HG03139 (cell line): Measurements from ENCODE around the gene DCN.
"Not testable (repeated sequence)": the region's sequence is repeated elsewhere in the genome, so short reads cannot be mapped to it uniquely, and the experiment has no call there.

ENCODE experiments used
- ATAC-seq: cut with Tn5 transposase; IDR thresholded peaks from one replicate; pipeline ENCODE4 v1.9.1; 2021; ENCODE audit not compliant: unreplicated experiment

The DCN gene

DNA sequence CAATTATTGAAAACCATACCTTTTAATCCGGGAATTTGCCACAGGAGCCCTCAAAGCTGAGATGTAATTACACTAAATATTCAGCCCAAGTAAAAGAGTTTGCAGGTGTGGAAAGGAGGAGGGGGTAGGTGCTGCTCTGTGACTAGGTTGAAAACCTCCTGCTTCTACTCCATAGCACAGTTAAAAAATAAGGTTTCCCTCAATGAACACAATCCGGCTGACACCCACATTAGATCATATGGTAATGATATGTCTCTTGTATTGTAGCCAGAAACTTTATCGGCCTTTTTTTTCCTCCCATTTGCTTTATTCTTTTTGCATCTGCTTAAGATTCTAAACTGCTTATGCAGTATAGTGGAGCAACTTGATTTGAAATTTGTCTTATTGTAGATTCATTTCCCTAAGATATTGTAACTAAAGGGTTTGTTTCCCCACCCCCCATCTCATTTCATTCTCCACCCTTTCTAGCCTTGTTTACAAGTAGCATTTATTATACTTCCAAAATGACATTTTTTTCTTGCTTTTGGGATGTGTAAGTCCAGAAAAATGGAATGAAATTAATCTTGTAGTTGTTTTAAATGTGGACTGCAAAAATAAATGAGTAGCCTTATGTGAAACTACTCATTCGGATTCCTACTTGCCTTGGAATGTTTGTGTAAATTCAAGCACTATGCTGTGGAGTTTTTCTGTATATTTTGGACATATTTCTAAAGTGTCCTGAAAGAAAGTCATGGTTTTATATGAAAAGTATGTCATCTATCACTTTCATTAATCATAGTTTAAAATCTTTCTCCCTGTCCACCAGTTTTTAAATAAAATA lies at the start of gene DCN:
TSS of gene DCN (minus strand) at position 182 of the 820 bp plus-strand sequence. CDS start 4,265 bp downstream, outside the sequence.
- no peak for ATAC-seq

- ATAC-seq = no peak
Observed at GRCh38 chr12:91230841-91231240, 48.2 kb upstream of the DCN start.

DNA sequence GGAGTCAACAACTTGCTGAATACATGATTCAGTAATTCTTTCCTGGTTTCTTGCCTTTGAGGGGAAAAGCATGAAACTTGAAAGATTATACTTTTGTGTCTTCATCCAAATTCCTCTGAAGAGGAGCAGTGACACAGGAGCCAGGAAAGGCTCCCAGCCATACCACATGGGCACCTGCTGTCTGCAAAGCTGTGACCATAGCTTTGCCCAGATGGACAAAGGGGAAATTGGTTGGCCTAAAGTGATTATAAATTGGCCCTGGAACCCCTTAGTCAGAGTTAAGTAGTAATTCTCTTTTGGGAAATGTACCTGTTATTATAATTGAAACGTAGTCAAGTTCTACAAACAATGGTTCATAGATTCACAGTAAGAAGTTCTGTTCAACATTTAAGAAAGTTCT lies 44.3 kb upstream of the DCN start:
- ATAC-seq = no peak

GRCh38 chr12:91225316-91225715 lies 42.7 kb upstream of the DCN start:
- ATAC-seq = no peak

DNA sequence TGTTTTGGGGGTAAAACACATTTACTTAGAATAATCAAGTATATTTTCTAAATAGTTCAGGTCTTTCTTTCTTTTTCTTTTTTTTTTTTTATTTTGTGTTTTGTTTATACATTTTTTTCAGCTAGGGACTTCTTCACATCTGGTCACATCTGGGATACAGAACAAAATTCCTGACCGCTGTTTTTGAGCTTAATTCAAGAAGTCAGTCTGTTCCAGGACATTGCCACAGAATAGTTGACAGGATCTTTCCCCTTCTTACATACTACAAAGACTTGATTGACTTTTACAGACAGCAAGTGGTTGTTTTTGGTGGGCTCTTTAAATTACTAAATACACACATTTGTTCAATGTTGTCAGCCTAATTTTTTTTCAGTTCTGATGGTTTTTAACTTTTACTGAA lies 41.8 kb upstream of the DCN start:
- ATAC-seq = no peak

- no peak for ATAC-seq
Observed at GRCh38 chr12:91222746-91223145, 40.1 kb upstream of the DCN start.

- no peak for ATAC-seq
Observed at GRCh38 chr12:91219919-91220318, 37.3 kb upstream of the DCN start.

DNA sequence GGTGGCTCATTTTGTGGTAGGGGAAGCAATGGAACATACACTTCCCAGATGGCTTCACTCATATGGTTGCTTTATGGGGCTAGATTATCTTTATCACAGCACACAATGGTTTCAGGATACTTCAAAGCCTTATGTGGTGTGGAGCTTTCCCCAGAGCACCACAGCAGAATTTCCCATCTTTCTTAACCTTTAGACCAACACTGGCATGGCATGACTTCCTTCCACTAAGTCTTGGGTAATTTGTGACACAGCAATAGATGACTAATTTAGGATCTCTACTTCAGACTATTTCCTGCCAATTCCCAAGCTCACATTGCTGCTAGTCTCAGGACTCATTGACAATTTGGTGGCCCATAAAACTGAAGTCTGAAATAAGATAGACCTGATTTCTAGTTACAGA lies 36.9 kb upstream of the DCN start:
- ATAC-seq = no peak

DNA sequence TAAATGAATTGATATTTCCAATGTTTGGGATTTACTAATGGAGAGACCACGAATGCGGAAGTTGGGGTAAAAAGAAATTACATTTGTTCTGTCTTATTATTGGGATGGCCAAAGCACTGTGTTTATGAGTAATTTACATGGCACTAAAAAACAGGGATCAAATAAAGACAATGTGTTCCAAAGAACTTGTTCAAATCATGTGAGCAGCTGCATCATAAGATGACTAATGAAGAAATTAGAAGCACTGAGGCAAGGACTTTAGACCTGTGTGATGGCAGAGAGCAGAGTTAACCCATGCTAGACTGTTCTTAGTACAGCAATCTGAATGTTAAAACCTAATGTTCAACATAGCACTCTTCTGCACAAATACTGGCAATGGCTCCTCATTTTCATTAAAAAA lies 34.3 kb upstream of the DCN start:
- no peak for ATAC-seq

DNA sequence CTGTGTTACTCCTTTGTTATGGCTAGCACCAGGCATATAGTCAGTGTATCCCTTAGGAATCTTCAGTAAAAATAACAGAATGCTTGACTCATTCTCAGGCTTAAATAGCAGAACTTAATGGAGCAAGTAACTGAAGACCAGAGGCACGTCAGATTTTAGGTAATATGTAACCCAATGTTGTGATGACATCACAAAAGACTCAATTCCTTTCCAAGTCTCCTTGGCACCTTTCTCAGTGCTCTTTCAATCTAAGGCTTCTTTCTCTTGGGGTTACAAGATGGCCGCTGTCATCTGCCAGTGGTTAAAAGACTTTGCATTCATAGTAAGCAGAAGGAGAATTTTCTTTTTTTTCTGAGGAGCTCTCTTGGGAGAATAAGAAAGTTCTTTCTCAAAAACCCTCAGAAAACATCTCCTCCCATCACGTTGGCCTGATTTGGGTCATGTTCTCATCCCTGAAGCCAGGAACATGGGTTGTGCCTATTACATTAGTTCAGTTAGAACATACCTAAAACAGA lies 33.4 kb upstream of the DCN start:
- no peak for ATAC-seq

DNA sequence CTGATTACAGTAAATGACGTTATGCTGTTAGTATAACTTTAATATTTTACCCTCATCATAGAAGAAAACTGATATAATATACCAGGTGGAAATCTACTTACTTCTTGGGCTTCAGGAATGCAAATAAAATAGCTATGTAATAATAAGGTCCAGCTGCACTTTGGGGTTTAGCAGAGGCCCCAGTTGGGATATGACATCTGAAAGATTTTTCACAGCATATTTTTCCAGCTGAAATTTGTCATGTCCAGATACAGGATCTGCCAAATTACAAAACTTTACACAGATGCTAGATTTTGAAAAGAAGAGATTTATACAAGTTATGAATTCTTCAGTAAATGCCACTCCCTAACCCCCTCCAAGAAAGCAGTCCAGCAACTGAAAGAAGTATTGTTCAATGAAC lies 29.2 kb upstream of the DCN start:
- ATAC-seq = no peak

- no peak for ATAC-seq
Observed at GRCh38 chr12:91210618-91211017, 28.0 kb upstream of the DCN start.

- no peak for ATAC-seq
Observed at GRCh38 chr12:91210144-91210543, 27.5 kb upstream of the DCN start.

- ATAC-seq = not testable (repeated sequence)
Observed at GRCh38 chr12:91207301-91207700, 24.7 kb upstream of the DCN start.

DNA sequence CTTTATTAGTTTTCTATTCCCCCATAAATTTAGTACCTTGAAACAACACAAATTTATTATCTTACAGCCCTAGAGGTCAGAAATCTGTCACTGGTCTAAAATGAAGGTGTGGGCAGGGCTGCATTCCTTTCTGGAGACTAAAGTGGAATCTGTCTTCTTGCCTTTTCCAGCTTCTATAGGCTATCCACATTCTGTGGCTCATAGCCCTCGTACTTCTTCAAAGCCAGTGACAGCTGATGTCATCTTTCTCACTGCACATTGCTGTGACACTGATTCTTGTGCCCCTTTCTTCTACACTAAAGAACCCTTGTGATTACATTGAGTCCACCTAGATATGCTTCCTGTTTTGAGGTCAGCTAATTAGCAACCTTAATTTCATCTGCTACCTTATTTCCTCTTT lies 23.2 kb upstream of the DCN start:
- ATAC-seq = no peak

DNA sequence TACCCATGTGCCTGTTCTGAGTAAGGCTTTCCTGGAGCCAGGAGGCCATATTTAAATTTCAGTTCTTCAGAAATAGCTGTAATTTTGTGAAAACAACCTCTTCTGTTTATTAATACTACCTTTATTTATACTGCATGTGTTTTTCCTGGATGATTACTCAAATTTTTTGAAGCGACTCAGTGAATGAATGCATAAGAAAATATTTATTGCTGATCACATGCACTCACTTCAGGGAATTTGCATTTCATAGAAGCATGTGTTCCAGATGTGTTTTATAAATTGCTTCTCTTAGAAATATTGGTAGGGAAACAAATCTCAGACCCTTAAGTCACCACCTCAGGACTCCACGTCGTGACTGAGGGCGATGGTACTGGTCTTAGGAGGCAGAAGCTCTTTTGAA lies 21.8 kb upstream of the DCN start:
- ATAC-seq = no peak

- ATAC-seq = no peak
Observed at GRCh38 chr12:91203610-91204009, 21.0 kb upstream of the DCN start.

DNA sequence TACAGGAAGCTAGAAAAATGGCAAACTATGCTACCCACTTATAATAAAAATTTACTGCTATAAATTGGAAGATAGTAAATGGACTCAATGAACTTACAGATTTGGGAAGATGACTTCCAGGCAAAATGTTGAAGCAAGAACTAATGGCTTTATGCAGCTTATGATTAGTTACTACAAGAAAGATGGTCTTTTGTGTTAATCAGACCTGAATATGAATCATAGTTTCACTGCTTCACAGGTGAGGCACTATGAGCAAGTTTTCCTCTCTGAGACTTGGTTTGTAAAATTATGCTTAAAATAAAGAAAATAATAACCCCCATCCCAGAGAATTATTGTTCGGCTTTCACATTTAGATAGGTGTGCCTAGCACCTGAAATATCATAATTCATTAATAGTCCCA lies 19.8 kb upstream of the DCN start:
- no peak for ATAC-seq

DNA sequence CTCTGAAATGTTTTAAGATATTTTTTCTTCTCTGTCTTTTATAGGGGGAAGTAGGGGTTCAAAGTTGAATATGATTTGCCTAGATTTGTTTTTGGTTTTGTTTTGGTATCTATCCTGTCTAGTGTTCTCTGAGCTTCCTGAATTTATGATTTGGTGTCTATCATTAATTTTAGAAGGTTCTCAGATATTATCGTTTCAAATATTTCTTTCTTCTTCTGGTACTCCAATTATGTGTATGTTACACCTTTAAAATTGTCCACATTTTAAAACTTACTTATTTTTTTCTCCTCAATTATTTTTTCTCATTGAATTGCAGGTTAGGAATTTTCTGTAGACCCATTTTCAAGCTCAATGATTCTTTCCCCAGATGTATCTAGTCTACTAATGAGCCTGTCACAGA lies 13.8 kb upstream of the DCN start:
- ATAC-seq = no peak

- no peak for ATAC-seq
Observed at GRCh38 chr12:91194500-91194899, 11.9 kb upstream of the DCN start.

GRCh38 chr12:91191513-91192111 lies 9.0 kb upstream of the DCN start:
- no peak for ATAC-seq

DNA sequence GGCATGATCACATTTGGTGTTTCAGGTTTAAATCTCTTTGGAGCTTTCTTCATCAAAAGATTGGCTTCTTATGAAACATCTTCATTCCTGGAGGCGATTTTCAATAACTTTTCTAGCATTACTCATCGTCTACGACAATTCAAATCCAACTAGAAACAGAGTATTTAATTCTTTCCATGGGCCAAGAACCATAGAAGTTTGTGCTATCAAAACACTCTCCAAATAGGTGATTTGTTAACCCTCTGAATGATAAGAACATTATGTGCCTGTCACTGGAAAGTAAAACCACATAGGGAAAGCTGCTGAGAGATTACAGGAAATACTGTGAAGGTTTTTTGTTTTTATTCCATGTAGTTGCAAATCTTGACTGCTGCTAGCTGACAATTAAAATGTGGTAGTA lies 6.9 kb upstream of the DCN start:
- ATAC-seq = no peak

DNA sequence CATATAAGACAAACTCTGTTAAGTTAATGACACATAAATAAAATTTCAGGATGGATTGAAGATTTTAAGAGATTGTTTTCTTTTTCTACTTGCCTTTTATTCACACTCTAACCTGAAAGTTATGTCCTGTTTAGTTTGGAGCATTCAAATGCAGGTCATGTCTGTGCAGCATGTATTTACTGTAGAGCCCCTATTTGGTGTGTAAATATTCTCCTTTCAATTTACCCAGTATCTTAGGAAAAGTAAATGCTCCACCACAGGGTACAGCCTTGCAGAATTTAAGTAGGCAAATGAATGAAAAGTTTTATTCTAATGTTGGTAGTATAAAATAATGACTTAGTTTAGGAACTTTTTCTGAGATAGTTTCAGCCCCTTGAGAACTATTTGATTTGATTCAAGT lies 6.2 kb upstream of the DCN start:
- no peak for ATAC-seq
